ENCODE measurements around the gene RNF11.

DNA sequence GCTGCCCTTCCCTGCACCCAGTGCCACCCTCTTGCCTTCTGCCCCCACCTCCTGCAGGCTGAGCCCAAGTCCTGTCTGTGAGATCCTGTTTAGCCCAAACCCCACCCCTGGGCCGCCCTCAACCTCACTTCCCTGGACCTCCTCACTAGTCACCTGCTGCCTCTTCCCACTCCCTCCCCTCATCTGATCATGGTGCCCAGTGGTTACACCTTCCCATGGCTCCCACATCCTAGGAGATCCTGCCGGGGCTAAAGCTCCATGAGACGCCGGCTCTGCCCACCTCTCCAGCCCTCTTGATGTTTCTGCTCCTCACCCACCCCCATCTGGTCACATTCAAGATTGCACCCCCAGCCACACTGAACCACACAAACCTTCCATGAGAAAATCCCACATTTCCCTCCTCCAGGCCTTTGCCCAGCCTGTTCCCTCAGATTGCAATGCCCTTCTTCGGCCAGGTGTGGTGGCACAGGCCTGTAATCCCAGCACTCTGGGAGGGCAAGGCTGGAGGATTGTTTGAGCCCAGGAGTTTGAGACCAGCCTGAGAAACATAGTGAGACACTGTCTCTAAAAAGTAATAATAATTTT, 77.3 kb downstream of the RNF11 start:
- TF ChIP-seq, protein P1, sequence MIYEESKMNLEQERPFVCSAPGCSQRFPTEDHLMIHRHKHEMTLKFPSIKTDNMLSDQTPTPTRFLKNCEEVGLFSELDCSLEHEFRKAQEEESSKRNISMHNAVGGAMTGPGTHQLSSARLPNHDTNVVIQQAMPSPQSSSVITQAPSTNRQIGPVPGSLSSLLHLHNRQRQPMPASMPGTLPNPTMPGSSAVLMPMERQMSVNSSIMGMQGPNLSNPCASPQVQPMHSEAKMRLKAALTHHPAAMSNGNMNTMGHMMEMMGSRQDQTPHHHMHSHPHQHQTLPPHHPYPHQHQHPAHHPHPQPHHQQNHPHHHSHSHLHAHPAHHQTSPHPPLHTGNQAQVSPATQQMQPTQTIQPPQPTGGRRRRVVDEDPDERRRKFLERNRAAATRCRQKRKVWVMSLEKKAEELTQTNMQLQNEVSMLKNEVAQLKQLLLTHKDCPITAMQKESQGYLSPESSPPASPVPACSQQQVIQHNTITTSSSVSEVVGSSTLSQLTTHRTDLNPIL (CRISPR knock-in tag; IDR thresholded peaks at IDR 0.05; ENCODE audit: low read depth), result no peak
- TF ChIP-seq PPARA (CRISPR knock-in tag; IDR thresholded peaks at IDR 0.05; ENCODE audit: borderline replicate concordance), result no peak

Measured in SK-N-SH treated with all-trans-retinoic acid at 6 μM for 48 hours (cell line).